GM12864 (cell line): Measurements from ENCODE around the gene WWP2.

ENCODE experiments used
- DNase-seq: peaks from one replicate; pipeline ENCODE4 v3.0.0-alpha.2; 2011; ENCODE audit warnings: low read depth
- H3K4me3 ChIP-seq: 2 replicates; pipeline ENCODE4 v1.5.1; 2011; ENCODE audit warnings: mild to moderate bottlenecking, low read depth, low read length, control low read depth
- CTCF ChIP-seq: IDR thresholded peaks from 2 replicates; pipeline ENCODE4 v1.5.1; 2011; ENCODE audit warnings: low read depth, mild to moderate bottlenecking, moderate library complexity, low read length, control low read depth, inconsistent platforms; ENCODE audit errors: missing control alignments

Gene WWP2

GRCh38 chr16:69872888-69873287 is 110.8 kb downstream of the WWP2 start:
- TF ChIP-seq CTCF, result no peak
- DNase-seq, result no peak
- no peak overlapping the region for H3K4me3 ChIP-seq

GRCh38 chr16:69873783-69874182 is 111.7 kb downstream of the WWP2 start:
- no peak overlapping the region for H3K4me3 ChIP-seq
- no peak for TF ChIP-seq CTCF
- no peak for DNase-seq

GRCh38 chr16:69874271-69874670 is 112.1 kb downstream of the WWP2 start:
- no peak for DNase-seq
- no peak for TF ChIP-seq CTCF
- H3K4me3 ChIP-seq, result no peak overlapping the region

- TF ChIP-seq CTCF, result no peak
- H3K4me3 ChIP-seq, result no peak overlapping the region
- DNase-seq, result no peak
These were observed 118.6 kb downstream of the WWP2 start for GRCh38 chr16:69880640-69881133.

- no peak for DNase-seq
- no peak for TF ChIP-seq CTCF
- H3K4me3 ChIP-seq, result no peak overlapping the region
These were observed 119.0 kb downstream of the WWP2 start for GRCh38 chr16:69881141-69881540.

- H3K4me3 ChIP-seq, result no peak overlapping the region
- no peak for DNase-seq
- no peak for TF ChIP-seq CTCF
These were observed 121.6 kb downstream of the WWP2 start for GRCh38 chr16:69883744-69884143.

- no peak overlapping the region for H3K4me3 ChIP-seq
- no peak for TF ChIP-seq CTCF
- DNase-seq, result no peak
These were observed 123.6 kb downstream of the WWP2 start for GRCh38 chr16:69885722-69886121.
